GM19035 (cell line): ENCODE measurements around the gene RDH11.
"Not testable (repeated sequence)": the region's sequence is repeated elsewhere in the genome, so short reads cannot be mapped to it uniquely, and the experiment has no call there.

Experiments
- ATAC-seq: cut with Tn5 transposase; IDR thresholded peaks from one replicate; pipeline ENCODE4 v1.9.1; 2021; ENCODE audit not compliant: unreplicated experiment

Gene RDH11, protein sequence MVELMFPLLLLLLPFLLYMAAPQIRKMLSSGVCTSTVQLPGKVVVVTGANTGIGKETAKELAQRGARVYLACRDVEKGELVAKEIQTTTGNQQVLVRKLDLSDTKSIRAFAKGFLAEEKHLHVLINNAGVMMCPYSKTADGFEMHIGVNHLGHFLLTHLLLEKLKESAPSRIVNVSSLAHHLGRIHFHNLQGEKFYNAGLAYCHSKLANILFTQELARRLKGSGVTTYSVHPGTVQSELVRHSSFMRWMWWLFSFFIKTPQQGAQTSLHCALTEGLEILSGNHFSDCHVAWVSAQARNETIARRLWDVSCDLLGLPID

DNA sequence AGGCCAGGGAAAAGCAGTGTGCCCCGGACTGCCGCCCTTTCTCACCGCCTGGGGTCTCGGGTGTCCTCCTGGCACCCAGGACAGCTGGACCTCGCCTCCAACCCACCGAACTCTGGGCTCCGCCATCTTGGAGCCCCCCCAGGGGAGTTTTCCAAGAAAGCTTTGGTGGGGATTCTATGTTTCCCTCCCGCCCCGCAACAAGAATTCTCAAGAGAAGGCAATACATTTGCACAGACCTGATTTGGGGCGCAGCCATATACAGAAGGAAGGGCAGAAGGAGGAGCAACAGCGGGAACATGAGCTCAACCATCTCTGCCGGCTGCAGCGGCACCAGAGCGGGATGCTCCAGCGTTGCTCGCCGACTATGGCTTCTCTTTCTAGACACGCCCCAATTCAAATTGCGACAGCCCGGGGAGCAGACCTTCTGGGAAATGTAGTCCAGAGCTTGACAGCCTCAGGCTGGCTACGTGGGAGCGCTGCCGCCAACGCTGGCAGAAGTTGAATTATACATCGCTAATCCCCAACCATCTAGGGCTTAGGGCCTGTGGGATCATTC lies at the start of gene RDH11:
RDH11 (minus strand) TSS at position 371 of the 556 bp plus-strand sequence; CDS start at position 310, 61 bp downstream.
- ATAC-seq = peak; percentile 80

DNA sequence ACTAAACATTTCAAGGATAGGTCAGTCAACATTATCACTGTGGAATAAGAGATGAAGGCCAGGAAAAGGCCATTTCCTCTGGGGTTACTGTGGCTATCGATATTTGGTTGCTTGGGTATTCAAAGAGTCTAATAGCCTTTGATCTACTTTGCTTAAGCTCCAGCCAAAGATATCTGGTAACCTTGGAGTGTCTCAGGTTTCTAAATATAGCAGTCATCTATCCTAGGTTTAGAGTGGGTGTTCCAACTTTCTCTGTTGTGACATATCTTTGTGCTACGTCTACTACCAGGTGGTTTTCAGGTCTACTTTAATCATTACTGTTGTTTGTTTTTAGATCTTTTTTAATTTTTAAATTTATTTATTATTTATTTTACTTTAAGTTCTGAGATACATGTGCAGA lies 48.5 kb upstream of the RDH11 start:
- ATAC-seq = no peak

DNA sequence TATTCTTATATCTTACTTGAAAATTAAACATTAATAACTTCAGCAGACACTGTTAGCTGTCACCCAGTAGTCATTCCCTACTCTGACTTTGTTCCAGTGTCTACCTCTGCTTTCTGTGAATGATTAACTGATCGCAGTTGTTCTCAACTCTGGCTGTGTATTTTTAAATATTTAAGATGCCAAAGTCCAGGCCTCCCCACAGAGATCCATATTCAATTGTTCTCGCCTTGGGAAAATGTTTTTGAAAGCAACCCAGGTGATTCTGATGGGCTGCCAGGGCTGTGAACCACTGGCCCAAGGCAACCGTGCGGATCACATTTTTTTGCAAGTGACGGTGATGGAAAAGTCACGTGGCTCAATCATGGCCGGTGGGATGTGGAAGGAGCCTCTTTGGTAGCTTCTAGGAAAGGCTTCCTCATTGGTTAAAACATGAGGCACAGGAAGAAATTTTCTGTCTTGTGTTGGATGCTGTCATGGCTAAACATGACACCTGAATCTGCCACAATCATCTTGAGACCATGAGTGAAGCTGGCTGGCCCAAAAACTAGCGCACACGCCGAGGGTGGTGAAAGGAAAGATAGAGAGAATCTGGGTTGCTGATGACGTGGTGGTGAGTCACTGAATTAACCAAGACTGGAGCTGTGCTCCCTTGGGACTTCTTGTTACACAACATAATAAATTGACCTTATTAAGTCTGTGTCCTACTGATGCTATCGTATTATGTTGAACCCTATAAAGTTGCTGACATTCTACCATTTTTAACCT lies 43.4 kb upstream of the RDH11 start:
- ATAC-seq = no peak

DNA sequence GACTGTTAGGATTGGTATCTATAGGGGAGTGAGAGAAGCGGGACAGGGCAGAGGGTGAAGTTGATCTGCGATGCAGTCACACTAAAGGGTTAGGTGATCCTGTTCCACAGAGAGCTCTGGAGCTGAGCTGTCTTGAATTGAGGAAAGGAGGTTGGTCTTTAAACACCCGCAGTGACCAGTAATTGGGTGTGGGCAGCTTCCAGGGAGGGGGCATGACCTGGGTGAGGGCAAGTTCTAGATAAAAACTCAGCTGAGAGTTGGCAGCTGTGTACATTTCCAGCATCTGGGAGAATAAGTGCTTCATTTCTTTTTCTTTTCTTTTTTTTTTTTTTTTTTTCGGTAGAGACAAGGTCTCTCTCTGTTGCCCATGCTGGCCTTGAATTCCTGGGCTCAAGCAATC lies 41.2 kb upstream of the RDH11 start:
- ATAC-seq = no peak

DNA sequence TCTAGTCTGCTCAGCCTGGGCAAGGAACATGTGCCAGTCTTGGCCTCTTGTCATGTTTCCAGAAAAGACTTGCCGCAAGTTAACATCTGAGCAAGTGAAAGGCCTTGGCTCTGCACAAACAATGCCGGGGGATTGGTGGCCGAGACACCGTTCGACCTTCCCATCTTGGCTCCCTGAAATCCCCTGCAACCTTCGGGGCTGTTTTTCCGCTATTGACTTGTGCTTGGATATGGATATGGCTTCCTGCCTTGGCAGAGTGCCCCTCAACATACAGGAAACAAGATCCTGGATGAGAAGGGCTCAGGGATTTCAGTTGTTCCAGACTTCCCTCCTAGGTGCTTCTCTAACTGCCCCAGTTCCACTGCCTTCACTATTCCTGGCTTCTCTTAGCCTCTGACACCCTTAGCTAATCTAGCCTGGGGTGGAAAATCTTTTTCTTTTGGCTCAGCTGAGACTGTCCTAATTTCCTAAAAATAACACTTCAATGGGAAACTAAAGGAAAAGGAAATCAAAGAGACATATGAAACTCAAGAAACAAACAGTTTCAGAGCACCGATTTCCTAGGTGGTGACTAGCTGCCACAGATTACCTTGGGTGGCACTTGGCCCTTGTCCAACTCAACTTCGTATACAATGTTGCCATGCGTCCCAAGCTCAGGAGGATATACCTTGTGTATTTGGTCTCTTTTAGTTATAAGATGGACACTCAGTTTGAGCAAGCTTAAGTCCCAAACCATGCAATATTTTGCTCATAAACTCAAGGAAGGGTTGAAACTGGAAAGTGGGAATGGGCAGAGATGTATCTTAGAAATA lies 40.0 kb upstream of the RDH11 start:
- no peak for ATAC-seq

DNA sequence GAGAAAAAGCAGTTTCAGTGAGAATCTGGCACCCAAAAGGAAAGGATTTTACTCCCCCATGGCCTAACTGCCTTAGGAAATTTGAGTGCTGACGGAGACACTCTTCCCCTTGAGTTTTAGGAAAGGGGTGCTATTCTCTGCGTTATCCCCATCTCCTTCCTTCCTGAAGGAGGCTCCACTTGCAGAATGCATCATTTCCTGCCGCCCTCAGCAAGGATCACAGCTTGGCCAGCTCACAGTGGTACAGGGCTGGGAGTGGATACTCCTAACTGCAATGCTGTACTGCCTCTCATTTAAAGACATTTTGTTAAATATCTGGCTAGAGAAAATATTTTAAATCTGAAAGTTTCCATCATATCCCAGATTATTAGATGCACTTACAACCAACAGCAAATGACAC lies 39.1 kb upstream of the RDH11 start:
- no peak for ATAC-seq

DNA sequence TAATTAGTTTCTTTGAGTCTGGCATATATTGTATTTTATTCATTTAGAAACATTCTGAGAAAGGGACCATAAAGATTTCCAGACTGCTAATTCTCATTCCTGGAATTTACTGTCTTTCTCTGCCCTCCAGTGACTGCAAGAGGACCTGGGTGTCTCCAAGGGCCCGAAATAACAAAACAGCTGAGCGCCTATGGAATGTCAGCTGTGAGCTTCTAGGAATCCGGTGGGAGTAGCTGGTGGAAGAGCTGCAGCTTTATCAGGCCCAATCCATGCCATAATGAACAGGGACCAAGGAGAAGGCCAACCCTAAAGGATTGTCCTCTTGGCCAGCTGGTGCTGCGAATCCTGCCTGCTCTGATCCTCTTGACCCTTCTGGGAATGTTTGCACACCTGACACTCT lies 38.1 kb upstream of the RDH11 start:
- no peak for ATAC-seq

DNA sequence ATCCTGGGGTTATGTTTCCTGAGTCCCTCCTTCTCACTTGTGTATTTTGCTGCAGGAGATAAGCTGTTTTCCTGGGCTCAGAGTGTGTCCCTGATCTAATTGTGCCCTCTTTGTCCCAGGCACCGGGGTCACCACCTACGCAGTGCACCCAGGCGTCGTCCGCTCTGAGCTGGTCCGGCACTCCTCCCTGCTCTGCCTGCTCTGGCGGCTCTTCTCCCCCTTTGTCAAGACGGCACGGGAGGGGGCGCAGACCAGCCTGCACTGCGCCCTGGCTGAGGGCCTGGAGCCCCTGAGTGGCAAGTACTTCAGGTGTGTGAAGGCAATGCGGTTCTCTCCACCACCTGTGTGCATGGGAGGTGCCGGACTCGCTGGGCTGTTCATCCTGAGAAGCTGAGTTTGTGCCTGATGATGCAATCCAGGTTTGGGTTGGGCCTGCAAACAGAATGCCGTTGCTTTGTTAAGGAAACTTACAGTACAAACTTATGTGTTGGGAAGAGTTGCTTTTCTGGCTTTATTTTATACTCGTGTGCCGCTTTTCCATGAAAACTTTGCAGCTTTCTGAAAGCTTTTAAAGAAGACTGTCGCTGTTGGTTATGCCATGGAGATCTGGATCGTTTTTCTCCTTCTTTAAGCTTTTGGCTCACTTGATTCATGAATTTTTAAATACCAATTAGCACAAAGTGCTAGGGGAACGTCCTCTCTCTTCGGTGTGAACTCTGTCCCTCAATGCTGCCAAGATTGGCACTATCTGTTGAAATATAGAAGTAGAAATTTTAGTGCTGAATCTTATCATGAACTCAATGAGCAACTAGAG lies 33.7 kb upstream of the RDH11 start:
- no peak for ATAC-seq

DNA sequence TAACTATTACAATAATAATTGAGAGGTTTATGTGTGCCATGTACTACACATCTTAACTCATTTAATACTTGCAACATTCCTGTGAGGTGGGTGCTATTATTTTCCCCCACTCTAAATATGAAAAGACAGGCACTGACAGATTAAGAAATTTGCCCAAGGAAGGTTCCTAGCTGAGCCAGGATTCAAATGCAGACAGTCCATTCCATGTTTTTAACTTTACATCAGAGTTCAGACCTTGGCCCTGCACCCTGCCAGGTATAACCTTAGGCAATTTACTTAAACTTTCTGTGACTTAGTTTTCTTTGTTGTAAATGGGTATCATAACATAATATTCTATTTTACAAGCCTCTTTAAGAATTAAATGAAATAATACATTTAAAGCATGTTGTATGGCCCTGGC lies 32.7 kb upstream of the RDH11 start:
- no peak for ATAC-seq

DNA sequence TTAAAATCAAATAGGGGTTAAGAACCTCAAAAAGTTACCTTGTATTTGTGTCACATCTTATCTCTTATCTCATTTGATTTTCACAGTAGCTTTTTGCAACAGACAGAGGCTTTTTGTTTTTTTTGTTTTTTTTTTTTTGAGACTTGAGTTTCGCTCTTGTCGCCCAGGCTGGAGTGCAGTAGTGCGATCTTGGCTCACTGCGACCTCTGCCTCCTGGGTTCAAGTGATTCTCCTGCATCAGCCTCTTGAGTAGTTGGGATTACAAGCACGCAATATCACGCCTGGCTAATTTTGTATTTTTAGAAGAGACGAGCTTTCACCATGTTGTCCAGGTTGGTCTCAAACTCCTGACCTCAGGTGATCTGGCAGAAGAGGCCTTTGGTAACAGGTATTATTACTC lies 31.8 kb upstream of the RDH11 start:
- ATAC-seq = no peak

DNA sequence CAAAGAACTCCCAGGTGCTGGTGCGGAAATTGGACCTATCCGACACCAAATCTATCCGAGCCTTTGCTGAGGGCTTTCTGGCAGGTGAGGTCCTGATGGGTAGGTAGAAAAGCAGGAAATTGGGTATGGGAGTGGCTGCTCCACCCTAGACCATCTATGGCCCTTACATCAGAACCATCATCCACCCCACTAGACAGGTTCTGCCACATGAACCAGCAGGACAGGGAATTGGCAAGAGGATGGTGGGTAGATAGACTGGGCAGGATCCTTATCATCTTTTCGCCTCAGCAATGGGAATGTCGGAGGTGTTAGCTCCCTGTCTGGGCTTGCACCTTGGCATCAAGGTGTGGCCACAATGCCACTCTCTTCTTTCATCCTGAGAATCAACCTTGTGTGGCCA lies 29.6 kb upstream of the RDH11 start:
- no peak for ATAC-seq

DNA sequence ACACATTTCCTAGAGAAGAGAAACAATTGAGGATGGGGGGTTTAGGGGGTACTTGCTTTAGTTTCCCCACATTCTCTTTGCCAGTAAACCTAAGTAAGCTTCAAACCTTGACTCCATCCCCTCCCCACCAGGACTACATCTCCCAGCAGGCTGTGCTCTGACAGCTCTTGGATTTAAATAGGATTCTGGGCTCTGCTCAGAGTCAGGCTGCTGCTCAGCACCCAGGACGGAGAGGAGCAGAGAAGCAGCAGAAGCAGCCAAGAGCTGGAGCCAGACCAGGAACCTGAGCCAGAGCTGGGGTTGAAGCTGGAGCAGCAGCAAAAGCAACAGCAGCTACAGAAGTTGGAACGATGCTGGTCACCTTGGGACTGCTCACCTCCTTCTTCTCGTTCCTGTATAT lies 26.7 kb upstream of the RDH11 start:
- ATAC-seq = no peak

DNA sequence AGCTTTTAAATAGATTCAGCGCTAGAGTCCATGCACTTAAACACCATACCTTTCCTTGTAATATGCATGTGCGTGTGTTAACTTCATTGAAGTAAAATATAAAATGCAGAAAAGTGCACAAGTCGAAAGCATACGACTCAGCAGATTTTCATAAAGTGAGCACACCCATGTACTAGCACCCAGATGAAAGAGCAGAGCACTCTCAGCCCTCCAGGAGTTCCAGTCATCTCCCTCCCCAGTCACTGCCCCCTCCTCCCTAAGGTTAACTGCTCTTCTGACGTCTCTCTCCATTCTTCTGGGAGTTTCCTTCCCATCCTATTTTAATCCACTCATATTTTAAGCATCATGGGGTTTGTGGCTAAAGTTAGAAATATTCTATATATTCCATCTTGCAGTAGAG lies 26.3 kb upstream of the RDH11 start:
- no peak for ATAC-seq

DNA sequence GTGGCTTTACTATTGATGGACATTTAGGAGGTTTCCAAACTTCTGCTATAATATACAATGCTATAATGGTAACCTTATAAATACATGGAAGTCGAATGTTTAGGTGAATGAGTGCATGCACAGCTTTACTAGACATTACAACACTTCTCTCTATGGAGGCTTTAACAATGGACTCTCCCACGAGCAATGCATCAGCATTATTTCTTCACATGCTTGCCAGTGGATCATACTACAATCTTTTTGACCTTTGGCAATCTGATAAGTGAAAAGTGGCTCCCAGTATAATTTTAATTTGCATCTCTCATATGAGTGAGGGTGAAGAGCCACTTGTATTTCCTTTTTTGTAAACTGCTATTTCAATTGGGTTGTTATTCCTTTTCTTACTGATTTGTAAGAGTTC lies 24.3 kb upstream of the RDH11 start:
- no peak for ATAC-seq

DNA sequence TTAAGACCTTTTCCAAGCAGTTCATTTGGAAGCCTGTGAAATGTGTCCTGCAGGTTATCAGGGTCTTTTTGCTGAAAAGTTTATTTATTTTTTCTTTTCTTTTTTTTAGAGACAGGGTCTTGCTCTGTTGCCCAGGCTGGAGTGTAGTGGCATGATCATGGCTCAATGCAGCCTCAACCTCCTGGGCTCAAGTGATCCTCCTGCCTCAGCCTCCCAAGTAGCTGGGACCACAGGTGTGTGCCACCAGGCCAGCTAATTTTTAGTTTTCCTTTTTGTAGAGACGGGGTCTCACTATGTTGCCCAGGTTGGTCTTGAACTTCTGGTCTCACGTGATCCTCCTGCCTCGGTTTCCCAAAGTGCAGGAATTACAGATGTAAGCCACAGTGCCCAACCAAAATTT lies 23.8 kb upstream of the RDH11 start:
- ATAC-seq = not testable (repeated sequence)

DNA sequence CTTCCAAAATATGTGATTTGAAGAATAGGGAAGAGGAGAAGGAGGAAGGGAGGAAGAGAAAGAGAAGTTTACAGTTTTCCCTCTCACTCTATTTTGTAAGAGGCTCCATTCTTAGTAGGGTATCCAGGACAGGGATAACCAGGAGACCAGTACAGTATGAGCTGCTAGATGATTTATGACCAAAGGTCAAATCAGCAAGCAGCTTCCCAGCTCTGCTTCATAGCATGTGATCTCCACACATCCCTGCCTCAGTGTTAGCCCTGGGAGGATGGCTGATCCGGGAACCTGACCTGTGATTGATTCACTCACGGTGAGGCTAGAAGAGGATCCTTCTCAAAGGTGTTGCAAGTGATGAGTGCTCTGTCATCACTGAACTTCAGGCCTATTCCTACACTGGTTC lies 22.7 kb upstream of the RDH11 start:
- no peak for ATAC-seq

DNA sequence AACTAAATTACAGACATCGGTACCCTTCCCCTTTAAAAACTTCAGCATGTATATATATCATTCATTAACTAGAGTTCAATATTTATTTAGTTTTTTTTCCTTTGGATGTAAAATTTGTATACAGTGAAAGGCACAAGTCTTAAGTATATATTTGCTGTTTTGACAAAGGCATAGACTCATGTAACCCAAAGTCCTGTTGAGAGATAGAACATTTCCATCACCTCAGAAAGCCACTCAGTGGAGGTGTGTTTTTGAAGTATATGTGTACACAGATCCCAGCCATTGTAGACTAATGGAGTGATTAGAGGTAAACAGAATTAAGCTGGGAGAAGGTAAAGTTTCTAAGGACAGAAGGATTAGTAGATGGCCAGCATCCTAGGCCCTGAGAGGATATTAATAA lies 21.5 kb upstream of the RDH11 start:
- ATAC-seq = no peak

DNA sequence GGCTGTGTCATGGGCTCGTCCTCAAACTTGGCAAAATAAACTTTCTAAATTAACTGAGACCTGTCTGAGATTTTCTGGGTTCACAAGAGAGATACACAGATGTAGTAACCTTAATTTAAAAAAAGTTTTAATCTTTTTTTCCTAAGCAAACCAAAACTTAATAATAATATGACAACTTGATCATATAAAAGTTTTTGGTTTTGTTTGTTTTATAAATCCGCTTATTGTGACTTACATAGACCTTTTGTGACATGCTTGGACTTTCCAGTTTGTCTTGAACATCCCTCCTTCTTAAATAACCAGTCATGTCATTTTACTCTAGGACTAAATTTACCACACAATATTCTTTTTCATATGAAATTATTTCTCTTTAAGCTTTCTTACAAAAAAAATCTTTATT lies 14.6 kb upstream of the RDH11 start:
- ATAC-seq = no peak

DNA sequence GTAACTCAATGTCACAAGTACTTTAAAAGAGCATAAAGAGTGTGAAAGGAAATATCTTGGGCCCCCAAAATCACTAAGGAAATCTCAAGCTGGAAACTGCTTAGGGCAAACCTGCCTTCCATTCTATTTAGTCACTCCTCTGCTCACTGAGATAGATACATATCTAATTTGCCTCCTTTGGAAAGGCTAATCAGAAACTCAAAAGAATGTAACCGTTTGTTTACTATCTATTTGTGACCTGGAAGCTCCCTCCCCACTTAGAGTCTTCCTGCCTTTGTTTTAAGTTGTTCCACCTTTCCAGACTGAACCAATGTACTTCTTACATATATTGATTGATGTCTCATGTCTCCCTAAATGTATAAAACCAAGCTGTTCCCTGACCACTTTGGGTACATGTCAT lies 14.2 kb upstream of the RDH11 start:
- not testable (repeated sequence) for ATAC-seq

DNA sequence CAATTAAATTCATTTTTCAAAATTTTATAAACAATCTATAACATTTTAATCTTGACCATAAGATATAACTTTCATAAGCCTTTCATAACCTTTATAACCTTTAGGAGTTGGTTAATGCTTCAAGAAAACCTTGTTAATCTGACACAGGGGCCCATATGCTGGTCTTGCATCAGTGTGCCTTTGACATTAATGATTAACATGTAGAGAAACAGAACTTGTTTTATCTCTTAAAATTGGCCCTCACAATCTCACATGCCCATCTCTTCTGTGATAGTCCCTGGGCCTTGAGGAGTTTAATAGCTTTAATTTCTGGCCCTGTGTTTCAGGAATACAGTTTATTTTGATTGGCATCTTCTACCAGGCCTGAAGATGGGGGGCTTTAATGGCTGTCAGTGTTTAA lies 13.8 kb upstream of the RDH11 start:
- not testable (repeated sequence) for ATAC-seq

DNA sequence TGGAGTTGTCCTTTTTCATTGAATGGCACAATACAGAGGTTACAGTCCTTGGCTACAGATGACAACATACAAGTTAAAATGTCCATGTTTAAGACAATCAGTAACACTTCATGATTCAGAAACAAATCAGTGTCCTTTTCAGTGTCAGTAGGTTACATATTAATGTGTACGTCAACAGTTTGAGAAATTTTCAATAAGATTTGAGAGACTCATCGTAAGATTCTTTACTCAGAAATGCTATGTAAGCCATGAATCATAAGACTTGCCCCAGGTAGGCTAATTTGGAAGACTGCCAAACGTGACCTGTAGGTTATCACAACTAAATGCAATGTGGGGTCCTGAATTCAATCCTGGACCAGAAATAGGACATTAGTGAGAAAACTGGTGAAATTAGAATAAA lies 9.6 kb upstream of the RDH11 start:
- ATAC-seq = no peak
